ENCODE data around the gene PCID2. TPM values are rescaled to one million over a fixed set of nuclear protein-coding genes. Genes with fewer than 3 reads are reported as not detected.

PCID2 gene
- total RNA-seq, 2 experiments from 2014 or later, result 65.5 to 69.8 TPM

DNA sequence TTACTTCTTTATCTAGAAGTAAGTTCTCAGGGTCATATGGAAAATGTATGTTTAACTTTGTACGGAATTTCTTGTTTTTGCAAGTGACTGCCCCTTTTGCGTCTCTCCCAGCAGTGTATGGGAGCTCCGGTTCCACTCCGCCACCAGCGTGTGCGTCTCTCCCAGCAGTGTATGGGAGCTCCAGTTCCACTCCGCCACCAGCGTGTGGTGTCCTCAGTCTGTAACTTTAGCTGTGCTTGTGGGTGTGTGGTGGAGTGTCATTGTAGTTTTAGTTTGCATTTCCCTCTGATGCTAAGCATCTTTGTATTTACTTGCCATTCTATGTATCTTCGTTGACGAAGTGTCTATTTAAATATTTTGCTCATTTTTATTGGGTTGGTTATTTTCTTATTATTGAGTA is 3.3 kb upstream of the PCID2 start:
- no peak for DNase-seq
- H3K27ac Mint-ChIP-seq, result peak overlapping the region; percentile 14
- H3K36me3 Mint-ChIP-seq (ENCODE audit: low read depth), result peaks cover 31% of the 10 kb centered on the region
- H3K4me1 Mint-ChIP-seq, result peaks cover 48% of the 10 kb centered on the region
- H3K9me3 Mint-ChIP-seq, result no peaks in the 10 kb centered on the region
- H3K4me3 Mint-ChIP-seq, result peak overlapping the region; percentile 83
- ChIA-PET CTCF (no interaction called here), POLR2A (no interaction called here)
- no peaks in the 10 kb centered on the region for H3K27me3 Mint-ChIP-seq

DNA sequence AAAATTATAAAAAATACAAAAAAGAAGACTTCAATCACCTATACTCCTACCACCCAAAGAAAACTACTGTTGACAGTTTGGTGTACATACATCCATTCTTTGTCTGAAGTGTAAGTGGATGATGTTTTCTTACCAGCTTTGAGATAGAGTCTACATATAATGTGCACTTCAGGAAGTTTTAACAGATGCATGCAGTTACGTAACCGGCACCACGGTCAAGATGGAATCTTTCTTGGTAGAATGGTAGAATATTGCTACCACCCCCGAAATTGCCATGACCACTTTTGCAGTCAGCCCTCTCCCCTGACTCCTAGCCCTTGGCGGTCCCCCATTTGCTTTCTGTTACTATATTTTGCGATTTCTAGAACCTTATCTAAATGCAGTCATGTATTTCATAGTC is 2.4 kb upstream of the PCID2 start:
- peak overlapping the region; percentile 88 for H3K27ac Mint-ChIP-seq
- POLR2A ChIA-PET, result no interaction called here
- no peaks in the 10 kb centered on the region for H3K9me3 Mint-ChIP-seq
- CTCF ChIA-PET, result no interaction called here
- DNase-seq, result no peak
- H3K36me3 Mint-ChIP-seq (ENCODE audit: low read depth), result peaks cover 39% of the 10 kb centered on the region
- peaks cover 57% of the 10 kb centered on the region for H3K4me1 Mint-ChIP-seq
- peak overlapping the region; percentile 83 for H3K4me3 Mint-ChIP-seq
- no peaks in the 10 kb centered on the region for H3K27me3 Mint-ChIP-seq

DNA sequence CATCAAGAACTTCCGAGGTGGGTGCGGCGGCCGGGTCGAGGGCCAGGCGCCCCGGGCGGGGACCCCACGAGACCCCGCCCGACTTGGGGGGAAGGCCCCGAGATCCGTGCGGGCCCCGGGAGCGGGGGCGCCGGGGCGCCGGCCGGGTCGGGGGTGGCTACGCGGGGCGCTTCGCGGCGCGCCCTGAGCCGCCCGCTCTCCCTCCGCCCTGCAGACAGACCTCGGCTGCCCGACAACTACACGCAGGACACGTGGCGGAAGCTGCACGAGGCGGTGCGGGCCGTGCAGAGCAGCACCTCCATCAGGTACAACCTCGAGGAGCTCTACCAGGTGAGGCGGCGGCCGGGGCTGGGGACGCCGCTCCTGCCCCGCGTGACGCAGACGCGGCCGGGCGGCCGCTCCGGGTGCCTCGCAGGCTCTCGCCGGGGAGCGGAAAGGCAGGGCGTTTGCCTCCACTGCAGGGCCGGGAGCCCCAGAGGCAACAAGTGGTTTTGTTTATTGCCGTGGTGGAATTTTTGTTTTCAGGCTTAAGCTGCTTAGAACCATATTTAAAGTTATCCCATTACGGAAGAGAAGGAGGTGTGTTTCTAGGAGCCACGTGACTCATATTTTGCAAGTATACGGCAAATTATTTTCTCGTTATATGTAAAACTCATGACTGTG is 1.4 kb upstream of the PCID2 start:
- H3K4me1 Mint-ChIP-seq, result peaks cover 66% of the 10 kb centered on the region
- ChIA-PET CTCF (interaction anchor here (1.3 to 1.6 kb wide), 3 partner anchors 12 to 27 kb away, joined by 3 to 4 read pairs (median 4); no protein-coding TSS in a partner anchor), POLR2A (interaction anchor here (1.2 kb wide), 2 partner anchors 13 to 21 kb away, joined by 4 read pairs; no protein-coding TSS in a partner anchor)
- H3K27me3 Mint-ChIP-seq, result no peaks in the 10 kb centered on the region
- peak; percentile 81 for DNase-seq
- peak overlapping the region; percentile 88 for H3K27ac Mint-ChIP-seq
- peaks cover 47% of the 10 kb centered on the region for H3K36me3 Mint-ChIP-seq (ENCODE audit: low read depth)
- peak overlapping the region; percentile 83 for H3K4me3 Mint-ChIP-seq
- H3K9me3 Mint-ChIP-seq, result no peaks in the 10 kb centered on the region

DNA sequence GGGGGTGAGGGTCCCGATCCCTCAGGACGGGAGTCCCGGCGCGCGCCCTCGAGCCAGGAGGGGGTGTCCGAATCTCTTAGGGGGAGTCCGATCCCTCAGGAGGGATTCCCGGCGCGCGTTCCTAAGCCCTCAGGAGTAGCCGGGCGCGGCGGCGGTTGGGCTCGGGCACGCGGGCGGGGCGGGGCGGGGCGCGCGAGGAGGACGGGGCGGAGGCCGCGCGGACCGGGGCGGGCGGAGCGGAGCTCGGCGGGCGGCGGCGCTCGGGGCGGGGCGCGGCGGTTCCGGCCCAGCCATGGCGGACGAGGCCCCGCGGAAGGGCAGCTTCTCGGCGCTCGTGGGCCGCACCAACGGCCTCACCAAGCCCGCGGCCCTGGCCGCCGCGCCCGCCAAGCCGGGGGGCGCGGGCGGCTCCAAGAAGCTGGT is 878 bp upstream of the PCID2 start, which contains the start of gene CUL4A:
Gene CUL4A (plus strand): TSS at position 278 of the 423 bp plus-strand sequence. CDS start 15 bp downstream, at position 293.
- peaks cover 47% of the 10 kb centered on the region for H3K36me3 Mint-ChIP-seq (ENCODE audit: low read depth)
- H3K27ac Mint-ChIP-seq, result peak within 1 kb of the TSS; percentile 88
- ChIA-PET POLR2A (interaction anchor here (1.2 kb wide), 2 partner anchors 12 to 21 kb away, joined by 4 read pairs; no protein-coding TSS in a partner anchor), CTCF (interaction anchor here (1.3 to 1.6 kb wide), 3 partner anchors 12 to 26 kb away, joined by 3 to 4 read pairs (median 4); no protein-coding TSS in a partner anchor)
- H3K4me3 Mint-ChIP-seq, result peak within 1 kb of the TSS; percentile 83
- no peaks in the 10 kb centered on the region for H3K9me3 Mint-ChIP-seq
- H3K27me3 Mint-ChIP-seq, result no peaks in the 10 kb centered on the region
- H3K4me1 Mint-ChIP-seq, result peaks cover 69% of the 10 kb centered on the region
- DNase-seq, result peak; percentile 73

DNA sequence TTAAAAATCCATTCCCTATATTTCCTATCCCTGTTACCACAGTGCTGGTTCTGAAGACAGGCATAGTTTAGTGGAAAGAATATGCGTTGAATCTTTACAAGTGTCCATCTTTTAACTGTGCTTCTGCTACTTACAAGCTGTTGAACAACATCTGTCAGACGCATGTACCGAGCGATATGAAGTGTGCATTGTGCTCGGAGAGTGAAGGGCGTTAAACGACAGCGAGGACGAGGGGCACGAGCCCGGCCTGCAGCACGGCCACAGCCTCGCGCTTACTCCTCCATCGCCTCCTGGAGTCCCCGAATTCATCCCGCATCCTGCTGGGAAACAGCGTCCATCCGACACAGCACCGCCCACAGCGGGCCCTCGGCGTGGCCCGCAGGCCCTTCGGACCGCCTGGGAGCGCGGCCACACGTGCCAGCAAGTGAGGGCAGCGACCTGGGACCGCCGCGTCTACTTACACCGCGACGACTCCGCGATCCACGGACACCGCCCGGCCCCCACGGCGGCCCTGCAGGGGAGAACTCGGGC is 514 bp downstream of the PCID2 start:
- CTCF ChIA-PET, result interaction anchor here (0.6 to 0.9 kb wide), 3 partner anchors 14 to 579 kb away, joined by 3 to 5 read pairs (median 3); no protein-coding TSS in a partner anchor
- Mint-ChIP-seq H3K27me3 (no peaks in the 10 kb centered on the region), H3K36me3 (ENCODE audit: low read depth) (peaks cover 45% of the 10 kb centered on the region), H3K27ac (peak overlapping the region; percentile 90), H3K4me3 (peak overlapping the region; percentile 81), H3K4me1 (peaks cover 66% of the 10 kb centered on the region), H3K9me3 (no peaks in the 10 kb centered on the region)
- peak; percentile 26 for DNase-seq
- POLR2A ChIA-PET, result no interaction called here

DNA sequence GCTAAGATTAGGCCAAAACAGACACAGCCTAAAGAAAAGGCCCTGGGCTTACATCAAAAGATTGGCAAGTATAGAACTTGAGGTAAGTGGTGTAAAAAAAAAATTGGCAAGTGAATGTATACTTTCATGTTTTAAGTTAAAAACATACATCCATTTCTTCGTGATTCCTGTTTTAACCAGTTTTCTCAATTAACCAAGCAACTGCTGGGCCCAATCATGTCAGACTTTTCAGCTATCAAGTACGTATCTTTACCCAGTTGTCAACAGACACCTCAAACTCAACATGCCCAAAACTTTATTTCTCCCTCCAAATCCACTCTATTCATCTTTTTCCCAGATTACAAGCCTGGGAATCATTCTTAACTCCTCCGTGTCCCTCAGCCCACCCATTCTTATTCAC is 1.0 kb downstream of the PCID2 start:
- H3K9me3 Mint-ChIP-seq, result no peaks in the 10 kb centered on the region
- H3K36me3 Mint-ChIP-seq (ENCODE audit: low read depth), result peaks cover 45% of the 10 kb centered on the region
- H3K27ac Mint-ChIP-seq, result peak overlapping the region; percentile 90
- H3K27me3 Mint-ChIP-seq, result no peaks in the 10 kb centered on the region
- H3K4me1 Mint-ChIP-seq, result peaks cover 65% of the 10 kb centered on the region
- no peak for DNase-seq
- ChIA-PET POLR2A (no interaction called here), CTCF (interaction anchor here (0.9 kb wide), 1 partner anchor 14 kb away, joined by 3 read pairs; no protein-coding TSS in a partner anchor)
- peak overlapping the region; percentile 81 for H3K4me3 Mint-ChIP-seq

DNA sequence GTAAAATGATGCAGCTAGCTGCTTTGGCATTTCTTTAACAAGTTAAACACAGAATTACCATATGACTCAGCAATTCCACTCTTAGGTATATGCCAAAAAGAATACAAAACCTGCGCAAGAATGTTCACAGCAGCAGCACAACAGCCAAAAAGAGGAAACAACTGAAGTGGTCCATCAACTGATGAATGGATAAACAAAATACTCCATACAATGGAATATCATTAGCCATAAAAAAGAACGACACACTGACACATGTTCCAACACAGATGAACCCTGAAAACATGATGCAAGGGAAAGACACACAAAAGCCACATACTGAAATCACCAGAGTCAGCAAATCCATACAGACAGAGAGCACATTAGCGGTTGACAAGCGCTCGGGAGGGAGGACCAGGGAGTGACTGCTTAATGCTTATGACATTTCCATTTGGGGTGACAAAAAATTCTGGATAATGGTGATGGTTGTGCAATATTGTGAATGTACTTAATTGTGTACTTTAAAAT is 3.0 kb downstream of the PCID2 start:
- Mint-ChIP-seq H3K36me3 (ENCODE audit: low read depth) (peaks cover 28% of the 10 kb centered on the region), H3K4me1 (peaks cover 55% of the 10 kb centered on the region), H3K27me3 (no peaks in the 10 kb centered on the region), H3K27ac (peak overlapping the region; percentile 78), H3K9me3 (no peaks in the 10 kb centered on the region), H3K4me3 (peak overlapping the region; percentile 81)
- no peak for DNase-seq
- CTCF ChIA-PET, result no interaction called here
- POLR2A ChIA-PET, result no interaction called here

DNA sequence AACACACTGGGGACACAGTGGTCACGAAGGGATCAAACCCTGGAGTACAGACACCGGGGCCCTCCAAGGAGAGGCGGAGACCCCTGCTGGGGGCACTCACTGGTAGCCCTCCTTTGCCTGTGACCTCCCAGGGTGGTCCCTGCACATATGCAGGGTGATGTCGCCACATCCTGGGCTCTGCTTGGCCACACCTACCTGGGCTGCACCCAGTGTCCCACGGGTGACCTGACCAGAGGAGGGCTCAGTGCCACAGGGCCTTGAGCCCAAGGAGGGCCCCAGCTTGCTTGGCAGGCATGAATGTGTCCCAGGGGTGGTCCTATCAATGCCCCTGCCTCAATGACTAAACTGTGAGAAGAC is 4.1 kb downstream of the PCID2 start:
- no peaks in the 10 kb centered on the region for H3K27me3 Mint-ChIP-seq
- H3K4me3 Mint-ChIP-seq, result no peak overlapping the region
- peaks cover 34% of the 10 kb centered on the region for H3K36me3 Mint-ChIP-seq (ENCODE audit: low read depth)
- POLR2A ChIA-PET, result no interaction called here
- no peak for DNase-seq
- no peaks in the 10 kb centered on the region for H3K9me3 Mint-ChIP-seq
- no peak overlapping the region for H3K27ac Mint-ChIP-seq
- CTCF ChIA-PET, result no interaction called here
- H3K4me1 Mint-ChIP-seq, result peaks cover 53% of the 10 kb centered on the region

DNA sequence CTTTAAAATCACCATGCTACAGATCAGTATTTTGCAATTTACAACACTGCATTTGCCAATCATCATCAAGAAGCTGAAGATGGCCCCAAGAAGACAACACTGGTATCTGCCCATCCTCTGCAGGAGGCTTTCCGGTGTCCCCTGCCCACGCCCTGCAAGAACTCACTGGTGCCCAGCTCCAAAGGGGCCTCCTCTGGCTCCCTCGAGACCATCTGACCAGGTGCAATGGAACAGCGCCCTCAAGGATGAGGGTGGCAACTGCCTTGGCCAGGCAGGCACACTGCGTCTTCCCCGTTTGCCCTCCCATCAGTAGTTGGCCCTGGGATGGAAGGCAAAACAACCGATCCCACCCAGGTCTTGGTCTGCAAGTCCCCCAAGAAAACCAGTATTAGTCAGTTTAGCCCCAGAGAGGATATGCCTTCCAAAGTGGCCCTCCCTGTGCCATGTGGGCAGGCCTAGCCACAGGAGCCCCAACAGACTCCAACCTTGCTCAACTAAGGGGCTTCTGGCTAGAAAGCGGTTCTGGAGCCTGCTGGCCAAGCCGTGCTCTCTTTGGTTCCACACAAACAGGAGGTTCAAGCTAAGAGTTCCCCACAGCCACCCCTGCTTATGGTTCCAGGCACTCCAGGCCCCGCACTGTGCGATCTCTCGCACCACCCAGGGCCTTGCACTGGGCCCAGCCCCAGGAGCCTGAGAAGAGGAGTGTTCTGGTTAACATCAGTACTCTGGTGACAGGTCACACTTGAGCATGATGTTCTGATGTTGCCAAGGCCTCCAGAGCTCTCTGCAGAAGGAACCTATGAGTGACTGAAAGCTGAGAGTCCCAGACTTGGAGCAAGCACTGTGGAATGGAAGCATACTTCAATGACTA is 4.7 kb downstream of the PCID2 start:
- POLR2A ChIA-PET, result no interaction called here
- H3K27me3 Mint-ChIP-seq, result no peaks in the 10 kb centered on the region
- CTCF ChIA-PET, result no interaction called here
- peak overlapping the region; percentile 7 for H3K27ac Mint-ChIP-seq
- H3K4me3 Mint-ChIP-seq, result no peak overlapping the region
- H3K36me3 Mint-ChIP-seq (ENCODE audit: low read depth), result peaks cover 40% of the 10 kb centered on the region
- H3K4me1 Mint-ChIP-seq, result peaks cover 53% of the 10 kb centered on the region
- DNase-seq, result no peak
- no peaks in the 10 kb centered on the region for H3K9me3 Mint-ChIP-seq

DNA sequence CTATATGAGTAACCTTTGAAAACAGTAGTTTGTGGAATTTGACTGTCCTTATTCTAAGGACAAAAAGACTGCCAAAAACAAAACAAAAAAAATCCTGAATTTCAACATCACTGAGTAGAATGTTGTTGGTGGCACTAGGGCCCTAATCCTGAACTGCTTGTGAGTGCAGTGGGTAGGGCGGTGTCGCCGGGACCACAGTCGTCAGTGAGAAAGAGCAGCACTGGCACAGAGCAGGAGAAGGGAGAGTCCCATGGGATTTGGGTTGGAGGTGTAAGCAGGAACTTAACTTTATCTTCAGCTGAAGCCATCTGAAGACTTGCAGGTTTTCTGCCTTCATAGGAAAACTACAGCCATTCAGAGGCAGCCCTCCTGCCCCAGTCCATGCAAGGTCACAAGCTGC is 5.6 kb downstream of the PCID2 start:
- Mint-ChIP-seq H3K36me3 (ENCODE audit: low read depth) (peaks cover 44% of the 10 kb centered on the region), H3K4me1 (peaks cover 53% of the 10 kb centered on the region), H3K4me3 (no peak overlapping the region), H3K27ac (peak overlapping the region; percentile 7), H3K27me3 (no peaks in the 10 kb centered on the region), H3K9me3 (no peaks in the 10 kb centered on the region)
- no peak for DNase-seq
- POLR2A ChIA-PET, result no interaction called here
- CTCF ChIA-PET, result no interaction called here

DNA sequence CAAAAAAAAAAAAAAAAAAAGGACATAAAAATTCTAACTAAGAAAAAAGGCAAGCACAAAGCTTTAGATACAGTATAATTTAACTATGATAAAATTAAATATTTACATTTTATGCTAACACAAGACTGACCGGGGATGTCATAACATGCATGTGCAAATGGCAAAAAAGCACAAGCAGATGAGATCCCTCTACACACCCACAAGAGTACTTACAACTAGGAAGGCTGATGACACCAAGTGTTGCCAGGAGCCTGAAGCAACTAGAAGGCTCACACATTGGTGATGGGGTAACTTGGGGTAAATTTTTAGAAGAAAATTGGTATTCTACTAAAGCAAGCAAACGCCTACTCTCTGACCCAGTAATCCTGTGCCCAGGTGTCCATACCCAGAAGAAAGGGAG is 6.7 kb downstream of the PCID2 start:
- Mint-ChIP-seq H3K27me3 (no peaks in the 10 kb centered on the region), H3K4me1 (peaks cover 44% of the 10 kb centered on the region), H3K4me3 (no peak overlapping the region), H3K27ac (no peak overlapping the region), H3K9me3 (no peaks in the 10 kb centered on the region), H3K36me3 (ENCODE audit: low read depth) (peaks cover 44% of the 10 kb centered on the region)
- no peak for DNase-seq
- POLR2A ChIA-PET, result no interaction called here
- CTCF ChIA-PET, result interaction anchor here (0.6 kb wide), 1 partner anchor 121 kb away, joined by 3 read pairs; no protein-coding TSS in a partner anchor

DNA sequence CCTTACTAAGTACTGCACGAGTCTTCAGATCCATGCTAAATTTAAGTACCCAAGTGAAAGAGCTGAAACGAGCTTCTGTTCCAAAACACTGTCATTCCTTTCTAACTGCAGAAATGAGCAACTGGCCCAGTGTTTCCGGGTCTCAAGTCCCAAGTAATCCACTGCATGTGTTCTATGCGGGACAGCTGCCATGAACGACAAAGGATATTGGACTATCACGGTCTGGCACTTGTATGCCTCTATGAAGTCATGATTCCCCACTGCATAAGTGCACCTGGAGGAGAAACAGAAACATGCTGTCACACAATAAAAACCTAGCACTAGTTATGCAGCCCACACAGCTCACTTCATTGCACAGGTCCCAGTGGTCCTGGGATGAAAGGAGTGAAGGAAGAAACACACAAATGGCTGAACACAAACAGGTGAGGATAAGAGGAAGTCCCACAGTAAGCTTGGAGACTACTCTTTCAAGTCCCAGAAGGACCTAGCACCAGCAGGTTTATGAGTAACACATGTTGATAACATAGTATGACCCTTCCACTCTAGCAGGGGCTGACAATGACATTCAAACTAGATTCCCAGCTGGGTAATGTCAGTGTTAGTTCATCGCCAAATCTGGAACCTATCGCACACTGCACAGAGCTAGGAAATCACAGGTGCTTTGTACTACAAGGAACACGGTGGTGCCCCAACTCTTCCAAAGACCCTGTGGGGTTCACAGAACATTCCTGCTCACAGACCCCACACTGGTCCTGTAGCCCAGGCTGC is 11.3 kb downstream of the PCID2 start:
- Mint-ChIP-seq H3K27me3 (no peaks in the 10 kb centered on the region), H3K36me3 (ENCODE audit: low read depth) (peaks cover 53% of the 10 kb centered on the region), H3K4me3 (no peak overlapping the region), H3K9me3 (no peaks in the 10 kb centered on the region), H3K4me1 (peaks cover 12% of the 10 kb centered on the region), H3K27ac (no peak overlapping the region)
- ChIA-PET CTCF (interaction anchor here (1.3 kb wide), 1 partner anchor 8 kb away, joined by 4 read pairs; no protein-coding TSS in a partner anchor), POLR2A (interaction anchor here (1.6 kb wide), 1 partner anchor 12 kb away, joined by 4 read pairs; the partner anchor contains the start of genes CUL4A and PCID2)
- no peak for DNase-seq

Measured in activated CD4-positive, alpha-beta T cell treated with anti-CD3 and anti-CD28 coated beads, Interleukin-2, amount 10 ng/mL, durations not matched to agents 7 days and 5 days (primary cell).